GM12878 (cell line): ENCODE measurements around the gene CAPN10. TPM values are rescaled to one million over a fixed set of nuclear protein-coding genes. Genes with fewer than 3 reads are reported as not detected.

Source experiments
- ATAC-seq: fragments of 200-7000 bp; cut with Tn5 transposase; 3 replicates; pipeline ENCODE4 v1.9.1; 2020; ENCODE audit warnings: mild to moderate bottlenecking, moderate library complexity
- BruUV-seq: library from RNA; stranded (reverse); fragments of 400-500 nt; replicated peaks from 2 replicates; lab custom pipeline; 2021; lab: Mats Ljungman, UMichigan
- CTCF ChIA-PET: fragments of 300-600 bp; sonication (Branson Sonifier 250); formaldehyde crosslinking; extraction: SDS; loops from one replicate; lab custom pipeline; 2021; ENCODE audit warnings: inconsistent platforms; lab: Yijun Ruan, JAX
- POLR2A ChIA-PET: fragments of 350-600 bp; formaldehyde crosslinking; extraction: SDS; loops from one replicate; lab custom pipeline; 2021; ENCODE audit warnings: inconsistent platforms; lab: Charles Lee
- RAD21 ChIA-PET: fragments of 300-600 bp; sonication (Branson Sonifier 250); formaldehyde crosslinking; loops from one replicate; lab custom pipeline; 2023; ENCODE audit warnings: antibody characterized with exemption; ENCODE audit not compliant: unreplicated experiment; lab: Charles Lee
- SMC1A ChIA-PET: fragments of 300-600 bp; sonication (Branson Sonifier 250); formaldehyde crosslinking; loops from one replicate; lab custom pipeline; 2023; ENCODE audit not compliant: unreplicated experiment, uncharacterized antibody; lab: Charles Lee
- DNase-seq: peaks from one replicate; pipeline ENCODE4 v3.0.0-alpha.2; 2011; ENCODE audit warnings: low read depth, low spot score
- FAIRE-seq: peaks from 3 replicates; lab custom pipeline; 2011; peaks lifted over from hg19 to GRCh38; lab: Jason Lieb, UNC
- H2AFZ ChIP-seq: 2 replicates; pipeline ENCODE4 v1.6.0; 2011; ENCODE audit warnings: low read depth, low read length, control low read depth; ENCODE audit not compliant: control insufficient read depth
- H3K27ac ChIP-seq: 2 replicates; pipeline ENCODE4 v1.5.1; 2011; ENCODE audit warnings: control low read depth; ENCODE audit not compliant: control insufficient read depth, insufficient read depth
- H3K27me3 ChIP-seq, 2 experiments: replicated peaks in 1 of 2; 2 replicates each; pipeline versions ENCODE4 v1.6.0 to v1.6.1; 2011; ENCODE audit warnings: low read length in 1 of 2; ENCODE audit not compliant: control insufficient read depth in 2 of 2, insufficient read depth in 2 of 2
- H3K36me3 ChIP-seq, 2 experiments: 2 replicates each; pipeline ENCODE4 v1.5.1; 2011; ENCODE audit warnings: low read length in 1 of 2; ENCODE audit not compliant: control insufficient read depth in 2 of 2, insufficient read depth in 2 of 2
- H3K4me1 ChIP-seq: 2 replicates; pipeline ENCODE4 v1.6.1; 2011; ENCODE audit warnings: mild to moderate bottlenecking, low read length, moderate library complexity, mixed read lengths; ENCODE audit not compliant: control insufficient read depth, insufficient read depth
- H3K4me2 ChIP-seq: 2 replicates; pipeline ENCODE4 v1.6.0; 2011; ENCODE audit warnings: control low read depth; ENCODE audit not compliant: control insufficient read depth, insufficient read depth
- H3K4me3 ChIP-seq: fragments of 200-600 bp; sonication (generic); 2 replicates; pipeline ENCODE4 v1.5.1; 2016
- H3K79me2 ChIP-seq: 2 replicates; pipeline ENCODE4 v1.6.0; 2011; ENCODE audit warnings: low read length; ENCODE audit not compliant: control insufficient read depth, insufficient read depth
- H3K9ac ChIP-seq: 2 replicates; pipeline ENCODE4 v1.8.0; 2011; ENCODE audit warnings: low read length, control low read depth, mixed read lengths; ENCODE audit not compliant: control insufficient read depth, insufficient read depth
- H3K9me3 ChIP-seq: replicated peaks from 3 replicates; pipeline ENCODE4 v1.5.1; 2011; ENCODE audit warnings: mild to moderate bottlenecking, low read length; ENCODE audit not compliant: control insufficient read depth, insufficient read depth
- H4K20me1 ChIP-seq: 2 replicates; pipeline ENCODE4 v1.6.0; 2011; ENCODE audit not compliant: control insufficient read depth, insufficient read depth
- BACH1 ChIP-seq: fragments of 450-650 bp; IDR thresholded peaks from 2 replicates; pipeline ENCODE4 v1.6.1; 2017; ENCODE audit warnings: mild to moderate bottlenecking, borderline replicate concordance
- BRCA1 ChIP-seq: IDR thresholded peaks from 2 replicates; pipeline ENCODE4 v1.6.1; 2011; ENCODE audit warnings: low read depth, low read length, improper control_type of control experiment
- CBFB ChIP-seq: IDR thresholded peaks from 2 replicates; pipeline ENCODE4 v1.6.1; 2016; ENCODE audit warnings: antibody characterized with exemption, low read depth
- CHD4 ChIP-seq: fragments of 200-600 bp; sonication (generic); IDR thresholded peaks from 2 replicates; pipeline ENCODE4 v1.6.1; 2016; ENCODE audit warnings: mild to moderate bottlenecking
- KDM1A ChIP-seq: fragments of 200-600 bp; sonication (generic); IDR thresholded peaks from 2 replicates; pipeline ENCODE4 v1.6.1; 2016; ENCODE audit warnings: borderline replicate concordance
- MEF2B ChIP-seq: fragments of 450-650 bp; IDR thresholded peaks from 2 replicates; pipeline ENCODE4 v1.6.1; 2018; ENCODE audit warnings: mild to moderate bottlenecking, moderate library complexity; ENCODE audit not compliant: partially characterized antibody, poor library complexity, severe bottlenecking
- MTA2 ChIP-seq: fragments of 450-650 bp; IDR thresholded peaks from 2 replicates; pipeline ENCODE4 v1.6.1; 2016; ENCODE audit warnings: low read depth, mild to moderate bottlenecking, moderate library complexity
- MXI1 ChIP-seq: fragments of 150-350 bp; IDR thresholded peaks from 2 replicates; pipeline ENCODE4 v1.6.1; 2011; ENCODE audit warnings: low read depth, mild to moderate bottlenecking, inconsistent platforms, low read length, improper control_type of control experiment
- NFXL1 ChIP-seq: fragments of 450-650 bp; IDR thresholded peaks from 2 replicates; pipeline ENCODE4 v1.6.1; 2017; ENCODE audit warnings: antibody characterized with exemption, mild to moderate bottlenecking, borderline replicate concordance
- NFYA ChIP-seq: IDR thresholded peaks from 2 replicates; pipeline ENCODE4 v1.6.1; 2011; ENCODE audit warnings: low read depth, mild to moderate bottlenecking, low read length, improper control_type of control experiment, borderline replicate concordance
- NR2C2 ChIP-seq: IDR thresholded peaks from 2 replicates; pipeline ENCODE4 v1.6.1; 2011; ENCODE audit warnings: borderline replicate concordance, low read depth; ENCODE audit not compliant: control insufficient read depth, insufficient read length
- RB1 ChIP-seq: fragments of 450-650 bp; formaldehyde crosslinking; IDR thresholded peaks from 2 replicates; pipeline ENCODE4 v1.6.1; 2017; ENCODE audit warnings: mild to moderate bottlenecking, borderline replicate concordance
- REST ChIP-seq: IDR thresholded peaks from 2 replicates; pipeline ENCODE4 v1.6.1; 2012; ENCODE audit warnings: mild to moderate bottlenecking, low read depth, low read length
- SREBF2 ChIP-seq: IDR thresholded peaks from 2 replicates; pipeline ENCODE4 v1.6.1; 2012; ENCODE audit warnings: mild to moderate bottlenecking, low read length
- USF1 ChIP-seq: IDR thresholded peaks from 2 replicates; pipeline ENCODE4 v1.6.1; 2011; ENCODE audit warnings: borderline replicate concordance, low read depth, mild to moderate bottlenecking, moderate library complexity, mixed read lengths, low read length; ENCODE audit not compliant: insufficient read depth; ENCODE audit errors: extremely low read length
- USF2 ChIP-seq: IDR thresholded peaks from 2 replicates; pipeline ENCODE4 v1.6.1; 2011; ENCODE audit warnings: low read depth, low read length, improper control_type of control experiment, borderline replicate concordance
- ZNF24 ChIP-seq: fragments of 450-650 bp; IDR thresholded peaks from 2 replicates; pipeline ENCODE4 v1.6.1; 2017; ENCODE audit warnings: antibody characterized with exemption, mild to moderate bottlenecking
- WGBS: methylation state at CpG from one replicate; pipeline ENCODE4 v1.1.6; 2016; ENCODE audit warnings: low lambda C conversion rate; ENCODE audit not compliant: insufficient replicate concordance, insufficient coverage; ENCODE audit errors: missing lambda C conversion rate; 5-methylcytosine and 5-hydroxymethylcytosine counted together
- in situ Hi-C: fragments of 300-500 bp; cut with MboI; formaldehyde crosslinking; loops from 9 replicates; pipeline ENCODE4 v1.14.3; 2018; ENCODE audit warnings: mixed read lengths
- intact Hi-C: fragments of 100-400 bp; cut with micrococcal nuclease; formaldehyde crosslinking; loops from one replicate; pipeline ENCODE4 v1.14.2; 2022; ENCODE audit not compliant: unreplicated experiment
- polyA plus RNA-seq, 11 experiments: library from polyadenylated mRNA; depleted of rRNA in 4 of 11; unstranded in 6 of 11; stranded (reverse) in 5 of 11; fragments of >200 nt; fragmentation: Nextera tagmentation in 4 of 11; fragmentation: Illumina TruSeq in 1 of 11; extraction: Ambion mirVana in 4 of 11; extraction: Trizol in 1 of 11; gene quantifications; 1 replicate in 1 of 11; 2 replicates in 10 of 11; pipeline versions ENCODE4 v1.2.1 to v1.2.3, GENCODE V29; 2011 to 2016; ENCODE audit warnings: inconsistent platforms in 2 of 11, missing spikeins in 2 of 11, low read depth in 1 of 11
- total RNA-seq, 4 experiments: library from RNA; depleted of rRNA in 3 of 4; stranded (reverse); fragments of >200 nt in 3 of 4; fragmentation: Illumina TruSeq in 1 of 4; extraction: Trizol in 1 of 4; gene quantifications; 2 replicates each; pipeline versions ENCODE4 v1.2.1 to v1.2.3, GENCODE V29; 2013 to 2021
- TF ChIP-seq, protein P1 (sequence below): IDR thresholded peaks from 2 replicates; pipeline ENCODE4 v1.6.1; 2012; ENCODE audit warnings: low read depth, low read length, improper control_type of control experiment

CAPN10 gene
- total and polyA plus RNA-seq, 10 of the 15 experiments (the other 5 are each of a cell fraction or from before 2014, with no cell fraction given), result 0.37 to 40.6 (median 17.5) TPM

GRCh38 chr2:240560084-240560479 lies 26.5 kb upstream of the CAPN10 start, which contains the start of gene DUSP28:
Gene DUSP28 (plus strand): TSS chr2:240560357. CDS start chr2:240560685, 328 bp downstream.
- ChIA-PET SMC1A (interaction anchor here (1.2 to 12.1 kb wide), 2 partner anchors 10 to 26 kb away, joined by 3 to 124 read pairs; partner anchors contain the start of gene CAPN10), RAD21 (interaction anchor here (11.7 kb wide), 1 partner anchor 24 kb away, joined by 206 read pairs; the partner anchor contains the start of gene CAPN10), CTCF (interaction anchor here (0.6 to 7.9 kb wide), 5 partner anchors 9 to 61 kb away, joined by 3 to 196 read pairs (median 5); partner anchors contain the start of gene CAPN10), POLR2A (interaction anchor here (1.0 to 7.8 kb wide), 7 partner anchors 9 to 61 kb away, joined by 3 to 233 read pairs (median 7); partner anchors contain the start of gene CAPN10)
- no peaks in the 10 kb centered on the region for H3K27me3 ChIP-seq
- H2AFZ ChIP-seq, result peak within 1 kb of the TSS; percentile 76
- intact Hi-C loops, result loop anchor here (2.0 kb wide), 1 partner anchor 61 kb away; no protein-coding TSS in a partner anchor
- DNase-seq (peak; percentile 55), ATAC-seq (peak; percentile 84), FAIRE-seq (peak; percentile 66)
- H3K4me3 ChIP-seq, result peak within 1 kb of the TSS; percentile 91
- H3K79me2 ChIP-seq, result peaks cover 52% of the 10 kb centered on the region
- H3K4me2 ChIP-seq, result peak within 1 kb of the TSS; percentile 99
- peak within 1 kb of the TSS; percentile 96 for H3K27ac ChIP-seq
- BruUV-seq, result no TSS peak
- no peaks in the 10 kb centered on the region for H4K20me1 ChIP-seq
- in situ Hi-C loops, result no loop called here
- WGBS, result under 1% methylated on average over 32 of the region's 39 CpGs
- peaks cover 0 to 9% of the 10 kb centered on the region in 2 experiments; a peak in 2 of 4 replicates for H3K36me3 ChIP-seq
- peaks cover 40% of the 10 kb centered on the region for H3K4me1 ChIP-seq
- peak within 1 kb of the TSS; percentile 96 for H3K9ac ChIP-seq
- no peaks in the 10 kb centered on the region for H3K9me3 ChIP-seq
- TF ChIP-seq SREBF2 (no peak), BRCA1 (no peak), CBFB (0 out of 2 replicates have a peak, but pooled peaks have one; percentile 23), USF1 (no peak), MTA2 (no peak), NFYA (no peak), MEF2B (no peak), CHD4 (no peak), REST (0 out of 2 replicates have a peak, but pooled peaks have one; percentile 15), NR2C2 (no peak), MXI1 (peak; percentile 99), RB1 (no peak), ZNF24 (no peak), BACH1 (peak; percentile 69; the same call in 1 of the 2 replicates), KDM1A (no peak), NFXL1 (no peak), USF2 (peak; percentile 42; the same call in 1 of the 2 replicates)
- TF ChIP-seq, protein P1, sequence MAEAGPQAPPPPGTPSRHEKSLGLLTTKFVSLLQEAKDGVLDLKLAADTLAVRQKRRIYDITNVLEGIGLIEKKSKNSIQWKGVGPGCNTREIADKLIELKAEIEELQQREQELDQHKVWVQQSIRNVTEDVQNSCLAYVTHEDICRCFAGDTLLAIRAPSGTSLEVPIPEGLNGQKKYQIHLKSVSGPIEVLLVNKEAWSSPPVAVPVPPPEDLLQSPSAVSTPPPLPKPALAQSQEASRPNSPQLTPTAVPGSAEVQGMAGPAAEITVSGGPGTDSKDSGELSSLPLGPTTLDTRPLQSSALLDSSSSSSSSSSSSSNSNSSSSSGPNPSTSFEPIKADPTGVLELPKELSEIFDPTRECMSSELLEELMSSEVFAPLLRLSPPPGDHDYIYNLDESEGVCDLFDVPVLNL, result no peak
